Effector CD4-positive, alpha-beta T cell (primary cell): ENCODE measurements around the gene GTPBP1.

Experiments used
- DNase-seq: peaks from one replicate; pipeline ENCODE4 v3.0.0-alpha.2; 2020
- total RNA-seq: gene quantifications from one replicate; lab custom pipeline; 2026; lab: John Stamatoyannopoulos, UW

GTPBP1 gene
- total RNA-seq = 270 reads per million, percentile 95 among the genes with 10 or more reads in this experiment

GRCh38 chr22:38705235-38706100 lies at the start of gene GTPBP1:
TSS of gene GTPBP1 (plus strand) at chr22:38705944. CDS start at chr22:38705956, 12 bp downstream.
- DNase-seq = peak; percentile 97

GRCh38 chr22:38656256-38657044 lies 49.3 kb upstream of the GTPBP1 start, which contains the start of the genes CBY1 and FAM227A:
TSS of gene CBY1 (plus strand) at chr22:38656638. CDS start at chr22:38668055, 11,417 bp downstream.
TSS of gene FAM227A (minus strand) at chr22:38656392. CDS start at chr22:38650168, 6,224 bp downstream.
- peak; percentile 79 for DNase-seq

GRCh38 chr22:38657045-38657909 lies 48.5 kb upstream of the GTPBP1 start:
- peak; percentile 11 for DNase-seq

- DNase-seq = no peak
Measured at GRCh38 chr22:38674888-38675287, 30.9 kb upstream of the GTPBP1 start.

GRCh38 chr22:38675833-38676232 lies 29.9 kb upstream of the GTPBP1 start:
- no peak for DNase-seq

GRCh38 chr22:38681582-38682335 lies 24.0 kb upstream of the GTPBP1 start, which contains the start of gene TOMM22:
TSS of gene TOMM22 (plus strand) at chr22:38681957. CDS start at chr22:38681979, 22 bp downstream.
- DNase-seq = peak; percentile 77

GRCh38 chr22:38684895-38685294 lies 20.8 kb upstream of the GTPBP1 start:
- DNase-seq = no peak

- no peak for DNase-seq
Measured at GRCh38 chr22:38685761-38686160, 20.0 kb upstream of the GTPBP1 start.

- no peak for DNase-seq
Measured at GRCh38 chr22:38689651-38690050, 16.1 kb upstream of the GTPBP1 start.

- no peak for DNase-seq
Measured at GRCh38 chr22:38694049-38694448, 11.7 kb upstream of the GTPBP1 start.

- DNase-seq = no peak
Measured at GRCh38 chr22:38694940-38695339, 10.8 kb upstream of the GTPBP1 start.

- DNase-seq = peak; percentile 23
Measured at GRCh38 chr22:38696606-38697424, 8.9 kb upstream of the GTPBP1 start.

- DNase-seq = no peak
Measured at GRCh38 chr22:38697425-38698089, 8.2 kb upstream of the GTPBP1 start.

- no peak for DNase-seq
Measured at GRCh38 chr22:38698407-38699094, 7.2 kb upstream of the GTPBP1 start.

- no peak for DNase-seq
Measured at GRCh38 chr22:38699143-38699542, 6.6 kb upstream of the GTPBP1 start.

GRCh38 chr22:38699784-38700183 lies 6.0 kb upstream of the GTPBP1 start:
- DNase-seq = no peak

- no peak for DNase-seq
Measured at GRCh38 chr22:38700270-38700788, 5.4 kb upstream of the GTPBP1 start.

- DNase-seq = peak; percentile 99
Measured at GRCh38 chr22:38700789-38701628, 4.7 kb upstream of the GTPBP1 start, which contains the start of gene JOSD1. TSS of gene JOSD1 (minus strand) at chr22:38700943. CDS start at chr22:38699987, 956 bp downstream.
